Activated T-cell treated with anti-CD3 and anti-CD28 coated beads, Interleukin-2, amount 50 U/mL, for 4 hours (primary cell): ENCODE results near the gene CENPT. TPM values are rescaled to one million over a fixed set of nuclear protein-coding genes. Genes with fewer than 3 reads are reported as not detected.

Experiments used
- ATAC-seq, 2 donors: fragments of 200-7000 bp; cut with Tn5 transposase; one replicate each; pipeline ENCODE4 v1.10.0; 2021
- DNase-seq: peaks from one replicate; pipeline ENCODE4 v3.0.0-alpha.2; 2020
- H3K27me3 Mint-ChIP-seq: one replicate; pipeline ENCODE4 v1.8.0; 2021; ENCODE audit warnings: low read depth, mixed read lengths
- H3K36me3 Mint-ChIP-seq: one replicate; pipeline ENCODE4 v1.8.0; 2022; ENCODE audit warnings: mixed read lengths; ENCODE audit not compliant: insufficient read depth
- H3K4me1 Mint-ChIP-seq: one replicate; pipeline ENCODE4 v1.8.0; 2021; ENCODE audit warnings: low read depth, mixed read lengths
- H3K4me3 Mint-ChIP-seq: one replicate; pipeline ENCODE4 v1.8.0; 2021; ENCODE audit warnings: mild to moderate bottlenecking, moderate library complexity, mixed read lengths
- H3K9me3 Mint-ChIP-seq: one replicate; pipeline ENCODE4 v1.8.0; 2021; ENCODE audit warnings: mixed read lengths
- total RNA-seq, 3 donors: library from RNA; stranded (reverse); gene quantifications; one replicate each; pipeline ENCODE4 v1.2.1, GENCODE V29; 2021

CENPT gene
- total RNA-seq, 3 donors from 2014 or later, result 40.4 to 52.0 (median 46.3) TPM

GRCh38 chr16:67825906-67826305 is 21.6 kb downstream of the CENPT start:
- Mint-ChIP-seq H3K9me3 (no peaks in the 10 kb centered on the region), H3K36me3 (peaks cover 4% of the 10 kb centered on the region), H3K4me1 (no peaks in the 10 kb centered on the region), H3K4me3 (no peak overlapping the region), H3K27me3 (no peaks in the 10 kb centered on the region)
- ATAC-seq (no peak), DNase-seq (no peak)

- DNase-seq, result no peak
- no peak overlapping the region for H3K4me3 Mint-ChIP-seq
- no peaks in the 10 kb centered on the region for H3K9me3 Mint-ChIP-seq
- H3K27me3 Mint-ChIP-seq, result no peaks in the 10 kb centered on the region
- no peaks in the 10 kb centered on the region for H3K4me1 Mint-ChIP-seq
- H3K36me3 Mint-ChIP-seq, result peaks cover 4% of the 10 kb centered on the region
- no peak for ATAC-seq
These were observed 22.4 kb downstream of the CENPT start for GRCh38 chr16:67825119-67825518.

GRCh38 chr16:67822511-67822910 is 25.0 kb downstream of the CENPT start:
- Mint-ChIP-seq H3K4me3 (no peak overlapping the region), H3K27me3 (no peaks in the 10 kb centered on the region), H3K9me3 (no peaks in the 10 kb centered on the region), H3K36me3 (no peaks in the 10 kb centered on the region), H3K4me1 (no peaks in the 10 kb centered on the region)
- ATAC-seq, result no peak
- no peak for DNase-seq

- H3K9me3 Mint-ChIP-seq, result no peaks in the 10 kb centered on the region
- ATAC-seq (no peak), DNase-seq (no peak)
- H3K36me3 Mint-ChIP-seq, result no peaks in the 10 kb centered on the region
- H3K4me1 Mint-ChIP-seq, result peaks cover 2% of the 10 kb centered on the region
- no peaks in the 10 kb centered on the region for H3K27me3 Mint-ChIP-seq
- H3K4me3 Mint-ChIP-seq, result no peak overlapping the region
These were observed 26.8 kb downstream of the CENPT start for GRCh38 chr16:67820608-67821259.

GRCh38 chr16:67814567-67814966 is 32.9 kb downstream of the CENPT start:
- Mint-ChIP-seq H3K27me3 (no peaks in the 10 kb centered on the region), H3K4me1 (peaks cover 2% of the 10 kb centered on the region), H3K36me3 (no peaks in the 10 kb centered on the region), H3K9me3 (no peaks in the 10 kb centered on the region), H3K4me3 (no peak overlapping the region)
- DNase-seq, result no peak
- no peak for ATAC-seq

- no peak overlapping the region for H3K4me3 Mint-ChIP-seq
- no peaks in the 10 kb centered on the region for H3K9me3 Mint-ChIP-seq
- no peaks in the 10 kb centered on the region for H3K27me3 Mint-ChIP-seq
- ATAC-seq (no peak), DNase-seq (no peak)
- peaks cover 5% of the 10 kb centered on the region for H3K4me1 Mint-ChIP-seq
- H3K36me3 Mint-ChIP-seq, result no peaks in the 10 kb centered on the region
These were observed 35.6 kb downstream of the CENPT start for GRCh38 chr16:67811899-67812298.

- DNase-seq (no peak), ATAC-seq (no peak)
- no peaks in the 10 kb centered on the region for H3K27me3 Mint-ChIP-seq
- H3K36me3 Mint-ChIP-seq, result peaks cover 6% of the 10 kb centered on the region
- H3K4me3 Mint-ChIP-seq, result peak overlapping the region; percentile 89
- H3K4me1 Mint-ChIP-seq, result peaks cover 34% of the 10 kb centered on the region
- H3K9me3 Mint-ChIP-seq, result no peaks in the 10 kb centered on the region
These were observed 40.3 kb downstream of the CENPT start for GRCh38 chr16:67807148-67807682.

- Mint-ChIP-seq H3K4me1 (peaks cover 40% of the 10 kb centered on the region), H3K36me3 (peaks cover 6% of the 10 kb centered on the region), H3K9me3 (no peaks in the 10 kb centered on the region), H3K4me3 (peak within 1 kb of the TSS; percentile 89), H3K27me3 (no peaks in the 10 kb centered on the region)
- DNase-seq (peak; percentile 93), ATAC-seq (peak; percentile 96 to 97)
These were observed 40.9 kb downstream of the CENPT start, which contains the start of the genes RANBP10 and TSNAXIP1 for GRCh38 chr16:67806428-67807147. Gene RANBP10, minus strand, starts transcription at chr16:67806560. Its CDS starts 24 bp downstream, at chr16:67806536. Gene TSNAXIP1, plus strand, starts transcription at chr16:67806889. Its CDS starts 261 bp downstream, at chr16:67807150.

- peak overlapping the region; percentile 89 for H3K4me3 Mint-ChIP-seq
- no peak for ATAC-seq
- peaks cover 11% of the 10 kb centered on the region for H3K36me3 Mint-ChIP-seq
- H3K9me3 Mint-ChIP-seq, result no peaks in the 10 kb centered on the region
- no peak for DNase-seq
- H3K4me1 Mint-ChIP-seq, result peaks cover 47% of the 10 kb centered on the region
- H3K27me3 Mint-ChIP-seq, result no peaks in the 10 kb centered on the region
These were observed 41.6 kb downstream of the CENPT start for GRCh38 chr16:67805718-67806427.

- Mint-ChIP-seq H3K36me3 (peaks cover 20% of the 10 kb centered on the region), H3K4me3 (peak overlapping the region; percentile 89), H3K4me1 (peaks cover 56% of the 10 kb centered on the region), H3K9me3 (no peaks in the 10 kb centered on the region), H3K27me3 (no peaks in the 10 kb centered on the region)
- DNase-seq (no peak), ATAC-seq (no peak)
These were observed 42.5 kb downstream of the CENPT start for GRCh38 chr16:67804853-67805542.

- Mint-ChIP-seq H3K4me3 (no peak overlapping the region), H3K4me1 (peaks cover 60% of the 10 kb centered on the region), H3K36me3 (peaks cover 24% of the 10 kb centered on the region), H3K9me3 (no peaks in the 10 kb centered on the region), H3K27me3 (no peaks in the 10 kb centered on the region)
- no peak for ATAC-seq
- DNase-seq, result no peak
These were observed 43.6 kb downstream of the CENPT start for GRCh38 chr16:67803894-67804293.

GRCh38 chr16:67801883-67802282 is 45.6 kb downstream of the CENPT start:
- H3K4me1 Mint-ChIP-seq, result peaks cover 67% of the 10 kb centered on the region
- H3K27me3 Mint-ChIP-seq, result no peaks in the 10 kb centered on the region
- DNase-seq (peak; percentile 21), ATAC-seq (no peak)
- H3K4me3 Mint-ChIP-seq, result no peak overlapping the region
- peaks cover 30% of the 10 kb centered on the region for H3K36me3 Mint-ChIP-seq
- no peaks in the 10 kb centered on the region for H3K9me3 Mint-ChIP-seq

- Mint-ChIP-seq H3K36me3 (peaks cover 32% of the 10 kb centered on the region), H3K9me3 (no peaks in the 10 kb centered on the region), H3K4me3 (no peak overlapping the region), H3K4me1 (peaks cover 70% of the 10 kb centered on the region), H3K27me3 (no peaks in the 10 kb centered on the region)
- no peak for DNase-seq
- no peak for ATAC-seq
These were observed 46.3 kb downstream of the CENPT start for GRCh38 chr16:67801241-67801640.
